ENCODE measurements around the gene CBLB.

The CBLB gene

DNA sequence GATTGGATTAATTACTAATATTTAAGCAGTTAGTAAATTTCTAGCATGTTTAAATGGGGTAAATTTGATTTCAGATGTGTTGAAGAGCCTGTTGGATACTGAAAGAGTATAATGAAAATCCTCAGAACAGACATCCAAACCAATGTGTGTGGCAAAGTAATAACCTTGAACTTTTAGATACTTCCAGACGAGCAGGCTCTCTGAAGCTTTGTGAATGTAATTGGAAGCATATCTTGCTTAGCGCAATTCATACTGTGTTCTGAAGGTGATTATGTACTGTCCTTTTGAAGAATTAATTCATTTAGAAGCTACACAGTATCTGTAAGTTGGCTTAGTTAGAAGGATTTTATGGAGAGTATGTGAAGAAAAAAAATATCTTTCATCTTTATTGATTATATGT lies 161.8 kb downstream of the CBLB start:
- ChIA-PET CTCF (no interaction called here), POLR2A (no interaction called here)
- no peaks in the 10 kb centered on the region for H3K9me3 ChIP-seq (ENCODE audit: control insufficient read depth, insufficient read depth, low read depth, low read length)
- H3K4me1 ChIP-seq (ENCODE audit: control insufficient read depth, insufficient read depth, low read length), result no peaks in the 10 kb centered on the region
- H3K36me3 ChIP-seq (ENCODE audit: control insufficient read depth in 2 of 2, insufficient read depth in 1 of 2, low read length in 2 of 2), result peaks cover 2 to 3% of the 10 kb centered on the region in 2 experiments; a peak in 1 of 3 replicates
- TF ChIP-seq GLI2 (tag by site-specific recombination; IDR thresholded peaks at IDR 0.05; ENCODE audit: borderline replicate concordance, low read depth) (no peak), ZNF677 (tag by site-specific recombination; IDR thresholded peaks at IDR 0.05) (no peak), ZNF24 (tag by site-specific recombination; IDR thresholded peaks at IDR 0.05) (no peak), KLF8 (tag by site-specific recombination; IDR thresholded peaks at IDR 0.05) (no peak)
- TF ChIP-seq, protein P1, sequence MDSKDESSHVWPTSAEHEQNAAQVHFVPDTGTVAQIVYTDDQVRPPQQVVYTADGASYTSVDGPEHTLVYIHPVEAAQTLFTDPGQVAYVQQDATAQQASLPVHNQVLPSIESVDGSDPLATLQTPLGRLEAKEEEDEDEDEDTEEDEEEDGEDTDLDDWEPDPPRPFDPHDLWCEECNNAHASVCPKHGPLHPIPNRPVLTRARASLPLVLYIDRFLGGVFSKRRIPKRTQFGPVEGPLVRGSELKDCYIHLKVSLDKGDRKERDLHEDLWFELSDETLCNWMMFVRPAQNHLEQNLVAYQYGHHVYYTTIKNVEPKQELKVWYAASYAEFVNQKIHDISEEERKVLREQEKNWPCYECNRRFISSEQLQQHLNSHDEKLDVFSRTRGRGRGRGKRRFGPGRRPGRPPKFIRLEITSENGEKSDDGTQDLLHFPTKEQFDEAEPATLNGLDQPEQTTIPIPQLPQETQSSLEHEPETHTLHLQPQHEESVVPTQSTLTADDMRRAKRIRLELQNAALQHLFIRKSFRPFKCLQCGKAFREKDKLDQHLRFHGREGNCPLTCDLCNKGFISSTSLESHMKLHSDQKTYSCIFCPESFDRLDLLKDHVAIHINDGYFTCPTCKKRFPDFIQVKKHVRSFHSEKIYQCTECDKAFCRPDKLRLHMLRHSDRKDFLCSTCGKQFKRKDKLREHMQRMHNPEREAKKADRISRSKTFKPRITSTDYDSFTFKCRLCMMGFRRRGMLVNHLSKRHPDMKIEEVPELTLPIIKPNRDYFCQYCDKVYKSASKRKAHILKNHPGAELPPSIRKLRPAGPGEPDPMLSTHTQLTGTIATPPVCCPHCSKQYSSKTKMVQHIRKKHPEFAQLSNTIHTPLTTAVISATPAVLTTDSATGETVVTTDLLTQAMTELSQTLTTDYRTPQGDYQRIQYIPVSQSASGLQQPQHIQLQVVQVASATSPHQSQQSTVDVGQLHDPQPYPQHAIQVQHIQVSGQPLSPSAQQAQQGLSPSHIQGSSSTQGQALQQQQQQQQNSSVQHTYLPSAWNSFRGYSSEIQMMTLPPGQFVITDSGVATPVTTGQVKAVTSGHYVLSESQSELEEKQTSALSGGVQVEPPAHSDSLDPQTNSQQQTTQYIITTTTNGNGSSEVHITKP (tag by site-specific recombination; IDR thresholded peaks at IDR 0.05), result no peak
- TF ChIP-seq, protein P2, sequence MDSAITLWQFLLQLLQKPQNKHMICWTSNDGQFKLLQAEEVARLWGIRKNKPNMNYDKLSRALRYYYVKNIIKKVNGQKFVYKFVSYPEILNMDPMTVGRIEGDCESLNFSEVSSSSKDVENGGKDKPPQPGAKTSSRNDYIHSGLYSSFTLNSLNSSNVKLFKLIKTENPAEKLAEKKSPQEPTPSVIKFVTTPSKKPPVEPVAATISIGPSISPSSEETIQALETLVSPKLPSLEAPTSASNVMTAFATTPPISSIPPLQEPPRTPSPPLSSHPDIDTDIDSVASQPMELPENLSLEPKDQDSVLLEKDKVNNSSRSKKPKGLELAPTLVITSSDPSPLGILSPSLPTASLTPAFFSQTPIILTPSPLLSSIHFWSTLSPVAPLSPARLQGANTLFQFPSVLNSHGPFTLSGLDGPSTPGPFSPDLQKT (IDR thresholded peaks at IDR 0.05; ENCODE audit: borderline replicate concordance, low read depth, low read length), result no peak
- H3K4me3 ChIP-seq (ENCODE audit: low read depth, low read length), result no peak overlapping the region
- no peak overlapping the region for H3K27ac ChIP-seq (ENCODE audit: extremely low read depth, low read depth, low read length)

DNA sequence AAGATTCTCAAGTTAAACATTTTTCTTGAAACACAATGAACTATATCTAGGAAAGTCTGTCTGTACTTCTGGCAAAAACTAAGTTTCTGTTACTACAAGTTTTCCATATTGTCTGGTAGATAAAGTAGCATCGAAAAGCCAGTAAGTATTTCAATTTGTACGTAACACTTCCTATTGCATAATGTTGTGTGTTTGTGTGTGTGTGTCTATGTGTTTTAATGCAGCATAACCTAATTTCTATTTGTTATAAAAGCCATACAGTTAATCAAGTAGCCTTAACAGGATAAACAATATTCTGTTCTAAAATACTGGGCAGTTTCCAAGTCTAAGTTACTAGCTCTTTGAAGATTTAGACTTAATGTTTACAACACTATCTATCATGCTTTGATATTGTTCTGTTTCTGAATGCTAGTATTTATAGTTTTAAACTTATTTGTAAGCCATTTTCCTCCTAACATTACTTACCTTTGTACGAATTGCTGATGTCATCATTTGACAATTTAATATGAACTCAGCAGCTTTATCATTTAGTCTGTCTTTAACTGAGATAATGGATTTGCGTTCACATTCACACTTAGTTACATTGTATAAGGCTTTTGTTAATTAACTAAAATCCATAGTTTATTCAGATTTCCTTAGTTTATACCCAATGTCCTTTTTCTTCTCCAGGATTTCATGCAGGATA lies 163.9 kb downstream of the CBLB start:
- ChIA-PET POLR2A (no interaction called here), CTCF (no interaction called here)
- H3K4me3 ChIP-seq (ENCODE audit: low read depth, low read length), result no peak overlapping the region
- peaks cover 3 to 5% of the 10 kb centered on the region in 2 experiments; a peak in 1 of 3 replicates for H3K36me3 ChIP-seq (ENCODE audit: control insufficient read depth in 2 of 2, insufficient read depth in 1 of 2, low read length in 2 of 2)
- H3K4me1 ChIP-seq (ENCODE audit: control insufficient read depth, insufficient read depth, low read length), result no peaks in the 10 kb centered on the region
- H3K9me3 ChIP-seq (ENCODE audit: control insufficient read depth, insufficient read depth, low read depth, low read length), result no peaks in the 10 kb centered on the region
- no peak overlapping the region for H3K27ac ChIP-seq (ENCODE audit: extremely low read depth, low read depth, low read length)
- TF ChIP-seq ZNF596 (tag by site-specific recombination; IDR thresholded peaks at IDR 0.05) (no peak), ZNF214 (tag by site-specific recombination; IDR thresholded peaks at IDR 0.05; ENCODE audit: borderline replicate concordance) (no peak), ZNF239 (tag by site-specific recombination; IDR thresholded peaks at IDR 0.05) (no peak)
- TF ChIP-seq, protein P3, sequence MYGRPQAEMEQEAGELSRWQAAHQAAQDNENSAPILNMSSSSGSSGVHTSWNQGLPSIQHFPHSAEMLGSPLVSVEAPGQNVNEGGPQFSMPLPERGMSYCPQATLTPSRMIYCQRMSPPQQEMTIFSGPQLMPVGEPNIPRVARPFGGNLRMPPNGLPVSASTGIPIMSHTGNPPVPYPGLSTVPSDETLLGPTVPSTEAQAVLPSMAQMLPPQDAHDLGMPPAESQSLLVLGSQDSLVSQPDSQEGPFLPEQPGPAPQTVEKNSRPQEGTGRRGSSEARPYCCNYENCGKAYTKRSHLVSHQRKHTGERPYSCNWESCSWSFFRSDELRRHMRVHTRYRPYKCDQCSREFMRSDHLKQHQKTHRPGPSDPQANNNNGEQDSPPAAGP (tag by site-specific recombination; IDR thresholded peaks at IDR 0.05), result no peak

DNA sequence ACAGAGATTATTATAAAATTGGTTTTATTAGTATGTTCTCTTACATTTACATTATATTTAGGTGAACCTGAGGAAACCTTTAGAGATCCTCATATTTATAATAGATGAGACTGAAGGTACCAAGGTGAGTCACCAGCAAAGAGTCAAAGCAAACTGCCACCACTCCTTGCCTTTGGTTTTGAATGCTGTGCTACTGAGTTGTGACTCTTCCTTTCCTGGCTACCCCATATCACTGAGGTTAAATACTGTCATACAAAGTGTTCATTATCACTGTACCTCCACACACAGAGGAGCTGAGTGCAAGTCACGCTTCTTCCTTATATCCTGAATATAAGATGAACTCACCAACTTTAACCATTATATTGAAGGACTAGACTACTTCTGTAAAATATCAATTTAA lies 168.2 kb downstream of the CBLB start:
- no peaks in the 10 kb centered on the region for H3K4me1 ChIP-seq (ENCODE audit: control insufficient read depth, insufficient read depth, low read length)
- no peaks in the 10 kb centered on the region for H3K9me3 ChIP-seq (ENCODE audit: control insufficient read depth, insufficient read depth, low read depth, low read length)
- ChIA-PET CTCF (no interaction called here), POLR2A (no interaction called here)
- H3K4me3 ChIP-seq (ENCODE audit: low read depth, low read length), result no peak overlapping the region
- no peak for TF ChIP-seq ZNF433 (tag by site-specific recombination; IDR thresholded peaks at IDR 0.05; ENCODE audit: low read depth)
- no peak for TF ChIP-seq ZNF521 (tag by site-specific recombination; IDR thresholded peaks at IDR 0.05)
- no peak for TF ChIP-seq ZNF48 (tag by site-specific recombination; IDR thresholded peaks at IDR 0.05)
- no peak for TF ChIP-seq TSHZ1 (tag by site-specific recombination; IDR thresholded peaks at IDR 0.05; ENCODE audit: borderline replicate concordance)
- TF ChIP-seq ZNF362 (tag by site-specific recombination; IDR thresholded peaks at IDR 0.05), result no peak
- TF ChIP-seq SALL2 (tag by site-specific recombination; IDR thresholded peaks at IDR 0.05; ENCODE audit: borderline replicate concordance), result no peak
- no peak for TF ChIP-seq ZNF16 (tag by site-specific recombination; IDR thresholded peaks at IDR 0.05; ENCODE audit: low read depth)
- TF ChIP-seq RBAK (tag by site-specific recombination; IDR thresholded peaks at IDR 0.05), result no peak
- no peak for TF ChIP-seq SP2 (tag by site-specific recombination; IDR thresholded peaks at IDR 0.05)
- TF ChIP-seq ZNF239 (tag by site-specific recombination; IDR thresholded peaks at IDR 0.05), result no peak
- peaks cover 3 to 5% of the 10 kb centered on the region in 2 experiments; a peak in 1 of 3 replicates for H3K36me3 ChIP-seq (ENCODE audit: control insufficient read depth in 2 of 2, insufficient read depth in 1 of 2, low read length in 2 of 2)
- no peak overlapping the region for H3K27ac ChIP-seq (ENCODE audit: extremely low read depth, low read depth, low read length)

All from HEK293 (cell line).